NCI-H1417 (cell line): ENCODE measurements around the gene LYPD1.

ENCODE experiments used
- DNase-seq, 3 experiments: peaks; one replicate each; lab custom pipeline; 2025; lab: John Stamatoyannopoulos, UW

The LYPD1 gene

DNA sequence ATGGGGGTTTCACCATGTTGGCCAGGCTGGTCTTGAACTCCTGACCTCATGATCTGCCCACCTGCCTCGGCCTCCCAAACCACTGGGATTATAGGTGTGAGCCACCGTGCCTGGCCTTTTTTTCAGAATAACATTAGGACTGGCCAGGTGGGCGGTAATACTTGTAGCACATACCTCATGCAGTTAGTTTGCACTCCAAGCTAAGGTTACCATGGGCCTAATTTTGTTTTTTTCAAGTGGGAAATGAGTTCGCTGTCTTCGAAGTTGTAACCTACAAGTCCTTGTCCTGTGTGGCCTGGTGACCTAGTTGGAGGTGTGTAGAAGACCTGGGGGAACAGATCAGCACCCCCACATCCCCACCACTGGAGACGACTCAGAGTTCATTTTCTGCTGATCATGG, 74.8 kb downstream of the LYPD1 start:
- DNase-seq: no peak
